Right atrium auricular region (tissue), 2 donors: Measurements from ENCODE around the gene HIRIP3. TPM values are rescaled to one million over a fixed set of nuclear protein-coding genes. Genes with fewer than 3 reads are reported as not detected.
"Not testable (repeated sequence)": the region's sequence is repeated elsewhere in the genome, so short reads cannot be mapped to it uniquely, and the experiment has no call there.

Source experiments
- DNase-seq: peaks from one replicate; pipeline ENCODE4 v3.0.0-alpha.2; 2019; ENCODE audit warnings: low spot score
- H3K27ac ChIP-seq, 2 donors: fragments of 200-600 bp; sonication (generic); 1 replicate in 1 of 2; 2 replicates in 1 of 2; pipeline ENCODE4 v1.5.1; 2016 to 2019
- H3K27me3 ChIP-seq, 2 donors: fragments of 200-600 bp; sonication (generic); one replicate each; pipeline versions ENCODE4 v1.5.1 to v1.6.0; 2017 to 2019
- H3K36me3 ChIP-seq: fragments of 200-600 bp; sonication (generic); one replicate; pipeline ENCODE4 v1.5.1; 2016
- H3K4me1 ChIP-seq, 2 donors: fragments of 200-600 bp; sonication (generic); one replicate each; pipeline versions ENCODE4 v1.5.1 to v1.6.0; 2017 to 2019
- H3K4me3 ChIP-seq, 2 donors: fragments of 200-600 bp; sonication (generic); 1 replicate in 1 of 2; 2 replicates in 1 of 2; pipeline ENCODE4 v1.5.1; 2017 to 2019; ENCODE audit warnings: mild to moderate bottlenecking in 1 of 2, moderate library complexity in 1 of 2
- H3K9me3 ChIP-seq, 2 donors: fragments of 200-600 bp; sonication (generic); one replicate each; pipeline ENCODE4 v1.5.1; 2019
- total RNA-seq, 2 donors: library from RNA; depleted of rRNA; stranded (reverse); fragments of >200 nt; gene quantifications; one replicate each; pipeline ENCODE4 v1.1.0, GENCODE V29; 2016
- TF ChIP-seq, protein P1 (sequence below), 2 donors: fragments of 200-600 bp; sonication (generic); IDR thresholded peaks; one replicate each; pipeline ENCODE4 v1.5.1; 2019; ENCODE audit warnings: antibody characterized with exemption in 2 of 2

HIRIP3 gene, protein sequence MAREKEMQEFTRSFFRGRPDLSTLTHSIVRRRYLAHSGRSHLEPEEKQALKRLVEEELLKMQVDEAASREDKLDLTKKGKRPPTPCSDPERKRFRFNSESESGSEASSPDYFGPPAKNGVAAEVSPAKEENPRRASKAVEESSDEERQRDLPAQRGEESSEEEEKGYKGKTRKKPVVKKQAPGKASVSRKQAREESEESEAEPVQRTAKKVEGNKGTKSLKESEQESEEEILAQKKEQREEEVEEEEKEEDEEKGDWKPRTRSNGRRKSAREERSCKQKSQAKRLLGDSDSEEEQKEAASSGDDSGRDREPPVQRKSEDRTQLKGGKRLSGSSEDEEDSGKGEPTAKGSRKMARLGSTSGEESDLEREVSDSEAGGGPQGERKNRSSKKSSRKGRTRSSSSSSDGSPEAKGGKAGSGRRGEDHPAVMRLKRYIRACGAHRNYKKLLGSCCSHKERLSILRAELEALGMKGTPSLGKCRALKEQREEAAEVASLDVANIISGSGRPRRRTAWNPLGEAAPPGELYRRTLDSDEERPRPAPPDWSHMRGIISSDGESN
- total RNA-seq: 10 to 100 TPM; 10.3 to 11.4 TPM

DNA sequence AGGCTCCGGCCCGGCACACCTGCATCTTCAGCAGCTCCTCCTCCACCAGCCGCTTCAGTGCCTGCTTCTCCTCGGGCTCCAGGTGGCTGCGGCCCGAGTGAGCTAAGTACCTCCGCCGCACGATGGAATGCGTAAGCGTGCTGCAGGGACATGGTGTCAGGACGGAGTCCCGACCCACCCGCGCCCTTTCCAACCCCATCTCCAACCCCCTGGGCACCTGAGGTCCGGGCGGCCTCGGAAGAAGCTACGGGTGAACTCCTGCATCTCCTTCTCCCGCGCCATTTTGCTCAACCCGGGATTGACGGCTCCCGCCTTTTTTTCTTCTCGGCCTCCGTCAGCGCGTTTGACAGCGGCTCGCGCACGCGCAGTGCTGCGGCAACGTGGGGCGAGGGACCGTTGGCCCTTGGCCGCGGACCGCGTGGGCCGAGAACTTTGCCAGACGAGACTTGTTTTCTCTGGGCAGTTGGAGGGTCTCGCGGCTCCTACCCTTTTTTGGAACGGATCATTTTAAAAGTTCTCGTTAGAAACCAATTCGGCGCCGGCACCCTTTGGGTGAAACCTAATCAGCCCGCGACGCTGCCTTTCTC, at the start of gene HIRIP3:
HIRIP3 (minus strand) TSS at position 294 of the 587 bp plus-strand sequence; CDS start at position 282, 12 bp downstream.
- Histone ChIP-seq H3K27ac (peak within 1 kb of the TSS; percentile 91 to 93), H3K4me3 (peak within 1 kb of the TSS; percentile 58 to 76), H3K4me1 (peaks cover 0 to 24% of the 10 kb centered on the region in 2 donors), H3K9me3 (no peaks in the 10 kb centered on the region), H3K36me3 (peaks cover 30% of the 10 kb centered on the region), H3K27me3 (no peaks in the 10 kb centered on the region)
- peak; percentile 84 for DNase-seq
- TF ChIP-seq, protein P1, sequence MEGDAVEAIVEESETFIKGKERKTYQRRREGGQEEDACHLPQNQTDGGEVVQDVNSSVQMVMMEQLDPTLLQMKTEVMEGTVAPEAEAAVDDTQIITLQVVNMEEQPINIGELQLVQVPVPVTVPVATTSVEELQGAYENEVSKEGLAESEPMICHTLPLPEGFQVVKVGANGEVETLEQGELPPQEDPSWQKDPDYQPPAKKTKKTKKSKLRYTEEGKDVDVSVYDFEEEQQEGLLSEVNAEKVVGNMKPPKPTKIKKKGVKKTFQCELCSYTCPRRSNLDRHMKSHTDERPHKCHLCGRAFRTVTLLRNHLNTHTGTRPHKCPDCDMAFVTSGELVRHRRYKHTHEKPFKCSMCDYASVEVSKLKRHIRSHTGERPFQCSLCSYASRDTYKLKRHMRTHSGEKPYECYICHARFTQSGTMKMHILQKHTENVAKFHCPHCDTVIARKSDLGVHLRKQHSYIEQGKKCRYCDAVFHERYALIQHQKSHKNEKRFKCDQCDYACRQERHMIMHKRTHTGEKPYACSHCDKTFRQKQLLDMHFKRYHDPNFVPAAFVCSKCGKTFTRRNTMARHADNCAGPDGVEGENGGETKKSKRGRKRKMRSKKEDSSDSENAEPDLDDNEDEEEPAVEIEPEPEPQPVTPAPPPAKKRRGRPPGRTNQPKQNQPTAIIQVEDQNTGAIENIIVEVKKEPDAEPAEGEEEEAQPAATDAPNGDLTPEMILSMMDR (IDR thresholded peaks at IDR 0.05): no peak

DNA sequence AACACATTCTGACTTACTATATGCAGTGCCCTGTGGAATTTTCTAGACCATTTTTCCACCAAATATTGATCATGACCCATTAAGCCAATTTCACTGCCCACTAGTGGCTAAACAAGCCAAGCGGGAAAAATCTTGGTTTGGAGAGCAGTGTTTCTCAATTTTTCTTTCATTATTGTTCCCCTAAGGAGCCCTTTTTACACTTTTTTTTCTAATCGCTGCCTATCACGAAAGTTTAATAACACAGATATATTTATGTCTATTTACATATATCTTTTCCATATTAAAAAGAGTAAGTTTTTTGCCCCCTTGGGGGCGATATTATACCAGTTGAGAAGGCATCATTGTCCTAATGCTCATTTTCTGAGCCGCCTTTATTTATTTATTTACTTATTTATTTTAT, 46.4 kb upstream of the HIRIP3 start:
- H3K4me3 ChIP-seq: no peak overlapping the region
- H3K27me3 ChIP-seq: no peaks in the 10 kb centered on the region
- no peaks in the 10 kb centered on the region for H3K9me3 ChIP-seq
- no peaks in the 10 kb centered on the region for H3K4me1 ChIP-seq
- TF ChIP-seq, protein P1 (IDR thresholded peaks at IDR 0.05): peak; percentile 29 to 60
- no peak overlapping the region for H3K27ac ChIP-seq
- no peaks in the 10 kb centered on the region for H3K36me3 ChIP-seq
- DNase-seq: no peak

DNA sequence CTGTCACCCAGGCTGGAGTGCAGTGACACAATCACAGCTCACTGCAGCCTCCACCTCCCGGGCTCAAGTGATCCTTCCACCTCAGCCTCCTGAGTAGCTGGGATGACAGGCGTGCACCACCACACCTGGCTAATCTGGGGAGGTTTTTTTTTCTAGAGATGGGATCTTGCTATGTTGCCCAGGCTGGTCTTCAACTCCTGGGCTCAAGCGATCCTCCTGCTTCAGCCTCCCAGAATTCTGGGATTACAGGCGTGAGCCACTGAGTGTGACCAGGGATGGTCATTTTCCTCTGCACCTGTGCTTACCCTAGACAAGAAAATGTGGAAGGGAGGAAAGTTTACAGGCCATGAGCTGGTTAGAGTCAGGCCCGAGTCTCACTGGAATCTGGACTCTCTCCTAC, 45.3 kb upstream of the HIRIP3 start:
- not testable (repeated sequence) for H3K4me1 ChIP-seq, H3K27ac ChIP-seq, H3K4me3 ChIP-seq, DNase-seq, H3K9me3 ChIP-seq, H3K36me3 ChIP-seq, H3K27me3 ChIP-seq

DNA sequence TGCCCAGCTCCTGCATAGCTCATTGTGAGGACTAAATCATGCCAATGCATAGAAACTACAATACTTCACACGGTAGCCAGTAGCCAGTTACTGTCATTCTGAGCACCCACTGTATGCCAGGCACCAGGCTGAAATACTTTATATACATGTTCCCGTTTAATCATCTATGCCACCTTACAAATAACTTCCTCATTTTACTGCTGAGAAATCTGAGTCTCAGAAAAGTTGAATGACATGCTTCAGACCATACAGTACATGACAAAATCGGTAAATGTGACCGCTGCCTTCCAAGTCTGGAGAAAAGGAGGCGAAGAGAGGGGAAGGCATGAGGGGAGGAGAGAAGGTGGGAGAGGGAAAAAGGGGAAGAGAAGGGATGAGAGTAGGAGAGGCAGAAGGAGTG, 44.8 kb upstream of the HIRIP3 start:
- no peak for DNase-seq
- Histone ChIP-seq H3K4me3 (no peak overlapping the region), H3K9me3 (no peaks in the 10 kb centered on the region), H3K4me1 (no peaks in the 10 kb centered on the region), H3K36me3 (no peaks in the 10 kb centered on the region), H3K27me3 (no peaks in the 10 kb centered on the region), H3K27ac (no peak overlapping the region)
- TF ChIP-seq, protein P1 (IDR thresholded peaks at IDR 0.05): no peak

DNA sequence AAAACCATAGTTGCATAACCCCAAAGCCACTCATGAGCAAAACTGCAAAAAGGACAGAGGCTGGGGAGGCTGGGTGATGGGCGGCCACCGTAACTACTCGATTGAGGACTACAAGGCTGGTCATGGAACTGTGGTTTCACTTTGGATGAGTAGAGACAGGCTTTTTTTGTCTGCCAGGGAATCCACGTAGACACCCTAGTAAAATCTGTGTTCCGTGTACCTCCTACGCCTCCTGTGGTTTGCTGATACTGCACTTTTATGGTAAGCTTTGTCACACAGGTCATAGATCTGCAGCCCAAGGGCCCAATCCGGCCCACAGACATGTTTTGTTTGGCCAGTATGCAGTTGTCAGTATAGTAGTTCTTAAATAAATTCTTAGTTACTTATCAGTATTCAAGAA, 37.9 kb upstream of the HIRIP3 start:
- Histone ChIP-seq H3K27ac (no peak overlapping the region), H3K4me1 (peaks cover 0 to 13% of the 10 kb centered on the region in 2 donors), H3K9me3 (no peaks in the 10 kb centered on the region), H3K4me3 (no peak overlapping the region), H3K36me3 (no peaks in the 10 kb centered on the region), H3K27me3 (peaks cover 15 to 23% of the 10 kb centered on the region in 2 donors)
- DNase-seq: no peak
- TF ChIP-seq, protein P1 (IDR thresholded peaks at IDR 0.05): no peak
